Measurements from ENCODE around the gene MUC5B.

DNA sequence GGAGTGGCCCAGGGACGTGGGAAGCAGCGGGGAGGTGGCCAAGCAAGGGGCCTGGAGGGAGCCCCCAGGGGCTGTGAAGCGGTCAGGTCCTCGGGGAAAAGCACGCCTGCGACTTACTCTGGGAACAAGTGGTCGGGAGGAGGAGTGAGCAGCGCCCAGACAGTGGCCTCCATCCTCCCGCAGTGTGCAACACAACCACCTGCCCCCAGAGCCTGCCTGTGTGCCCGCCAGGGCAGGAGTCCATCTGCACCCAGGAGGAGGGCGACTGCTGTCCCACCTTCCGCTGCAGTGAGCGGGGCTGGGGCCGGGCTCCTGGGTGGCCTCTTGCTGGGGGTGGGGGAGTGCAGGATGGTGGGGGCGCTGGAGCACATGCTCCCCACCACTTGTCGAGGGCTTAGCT, 35.0 kb downstream of the MUC5B start:
- no peak for TF ChIP-seq GATA3 (IDR thresholded peaks at IDR 0.05; ENCODE audit: low read depth, low read length)
- no peak for TF ChIP-seq GATA2 (IDR thresholded peaks at IDR 0.05; ENCODE audit: low read depth, low read length)
